GM21360 (cell line): ENCODE data around the gene SEH1L.

Source experiments
- ATAC-seq: cut with Tn5 transposase; IDR thresholded peaks from one replicate; pipeline ENCODE4 v1.9.1; 2021; ENCODE audit warnings: mild to moderate bottlenecking, moderate library complexity; ENCODE audit not compliant: unreplicated experiment

The SEH1L gene

GRCh38 chr18:13032173-13032572 is 84.4 kb downstream of the SEH1L start:
- no peak for ATAC-seq

- no peak for ATAC-seq
Observed at GRCh38 chr18:13035249-13035914, 87.6 kb downstream of the SEH1L start.

GRCh38 chr18:13036622-13037320 is 89.0 kb downstream of the SEH1L start:
- ATAC-seq: no peak
